ENCODE results near the gene RALGAPA2. TPM values are rescaled to one million over a fixed set of nuclear protein-coding genes. Genes with fewer than 3 reads are reported as not detected.

Gene RALGAPA2
- total RNA-seq, 2 experiments from 2014 or later, result 21.2 to 21.9 TPM

GRCh38 chr20:20344476-20344875, 368.0 kb downstream of the RALGAPA2 start:
- POLR2A ChIA-PET, result no interaction called here
- Mint-ChIP-seq H3K4me1 (ENCODE audit: low read depth) (no peaks in the 10 kb centered on the region), H3K9me3 (no peaks in the 10 kb centered on the region), H3K4me3 (no peak overlapping the region), H3K27ac (no peak overlapping the region), H3K27me3 (peaks cover 27% of the 10 kb centered on the region), H3K36me3 (ENCODE audit: low read depth) (no peaks in the 10 kb centered on the region)
- Histone ChIP-seq H3K27me3 (ENCODE audit: control insufficient read depth in 1 of 2, insufficient read depth in 2 of 2, low read length in 2 of 2) (peaks cover 0 to 4% of the 10 kb centered on the region in 2 experiments), H3K9me3 (ENCODE audit: control insufficient read depth in 1 of 2, insufficient read depth in 1 of 2, low read length in 2 of 2) (peaks cover 0 to 4% of the 10 kb centered on the region in 2 experiments), H3K4me1 (ENCODE audit: insufficient read depth, low read length) (no peaks in the 10 kb centered on the region), H3K27ac (ENCODE audit: low read depth in 1 of 2, low read length in 2 of 2) (no peak overlapping the region), H3K4me3 (ENCODE audit: low read length) (no peak overlapping the region), H3K36me3 (ENCODE audit: insufficient read depth, low read length) (no peaks in the 10 kb centered on the region)
- no peak for ATAC-seq (ENCODE audit: poor library complexity)
- DNase-seq, result no peak
- no peak for TF ChIP-seq CTCF (IDR thresholded peaks at IDR 0.05)
- intact Hi-C loops (cut with DNase I, micrococcal nuclease), result no loop called here
- CTCF ChIA-PET, result no interaction called here

GRCh38 chr20:20343932-20344331, 368.5 kb downstream of the RALGAPA2 start:
- ChIA-PET CTCF (no interaction called here), POLR2A (no interaction called here)
- Mint-ChIP-seq H3K4me1 (ENCODE audit: low read depth) (no peaks in the 10 kb centered on the region), H3K27ac (no peak overlapping the region), H3K9me3 (no peaks in the 10 kb centered on the region), H3K27me3 (peaks cover 23% of the 10 kb centered on the region), H3K4me3 (no peak overlapping the region), H3K36me3 (ENCODE audit: low read depth) (no peaks in the 10 kb centered on the region)
- DNase-seq (no peak), ATAC-seq (ENCODE audit: poor library complexity) (no peak)
- H3K27ac ChIP-seq (ENCODE audit: low read depth in 1 of 2, low read length in 2 of 2), result no peak overlapping the region
- H3K4me1 ChIP-seq (ENCODE audit: insufficient read depth, low read length), result no peaks in the 10 kb centered on the region
- intact Hi-C loops (cut with DNase I, micrococcal nuclease), result no loop called here
- peaks cover 0 to 4% of the 10 kb centered on the region in 2 experiments for H3K27me3 ChIP-seq (ENCODE audit: control insufficient read depth in 1 of 2, insufficient read depth in 2 of 2, low read length in 2 of 2)
- H3K36me3 ChIP-seq (ENCODE audit: insufficient read depth, low read length), result no peaks in the 10 kb centered on the region
- no peak overlapping the region for H3K4me3 ChIP-seq (ENCODE audit: low read length)
- peaks cover 0 to 4% of the 10 kb centered on the region in 2 experiments for H3K9me3 ChIP-seq (ENCODE audit: control insufficient read depth in 1 of 2, insufficient read depth in 1 of 2, low read length in 2 of 2)
- TF ChIP-seq CTCF (IDR thresholded peaks at IDR 0.05), result no peak

Measured in CD4-positive, alpha-beta T cell (primary cell).